OCI-LY3 (cell line): Measurements from ENCODE around the gene SLC2A6.

ENCODE experiments used
- EZH2phosphoT487 ChIP-seq: fragments of 200-600 bp; shearing (Covaris generic); IDR thresholded peaks from 2 replicates; pipeline ENCODE4 v1.6.1; 2018; ENCODE audit warnings: antibody characterized with exemption, mixed run types, low read depth
- TF ChIP-seq, protein P1 (sequence below): fragments of 200-600, 300-600 bp; sonication (generic); IDR thresholded peaks from 2 replicates; pipeline ENCODE4 v1.5.1; 2014; ENCODE audit warnings: antibody characterized with exemption, low read length, low read depth

- TF ChIP-seq, protein P1, sequence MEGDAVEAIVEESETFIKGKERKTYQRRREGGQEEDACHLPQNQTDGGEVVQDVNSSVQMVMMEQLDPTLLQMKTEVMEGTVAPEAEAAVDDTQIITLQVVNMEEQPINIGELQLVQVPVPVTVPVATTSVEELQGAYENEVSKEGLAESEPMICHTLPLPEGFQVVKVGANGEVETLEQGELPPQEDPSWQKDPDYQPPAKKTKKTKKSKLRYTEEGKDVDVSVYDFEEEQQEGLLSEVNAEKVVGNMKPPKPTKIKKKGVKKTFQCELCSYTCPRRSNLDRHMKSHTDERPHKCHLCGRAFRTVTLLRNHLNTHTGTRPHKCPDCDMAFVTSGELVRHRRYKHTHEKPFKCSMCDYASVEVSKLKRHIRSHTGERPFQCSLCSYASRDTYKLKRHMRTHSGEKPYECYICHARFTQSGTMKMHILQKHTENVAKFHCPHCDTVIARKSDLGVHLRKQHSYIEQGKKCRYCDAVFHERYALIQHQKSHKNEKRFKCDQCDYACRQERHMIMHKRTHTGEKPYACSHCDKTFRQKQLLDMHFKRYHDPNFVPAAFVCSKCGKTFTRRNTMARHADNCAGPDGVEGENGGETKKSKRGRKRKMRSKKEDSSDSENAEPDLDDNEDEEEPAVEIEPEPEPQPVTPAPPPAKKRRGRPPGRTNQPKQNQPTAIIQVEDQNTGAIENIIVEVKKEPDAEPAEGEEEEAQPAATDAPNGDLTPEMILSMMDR, result no peak
- no peak for TF ChIP-seq EZH2phosphoT487
Measured at GRCh38 chr9:133460405-133461175, 18.3 kb downstream of the SLC2A6 start.
